ENCODE measurements around the gene MRPL16.

Gene MRPL16

DNA sequence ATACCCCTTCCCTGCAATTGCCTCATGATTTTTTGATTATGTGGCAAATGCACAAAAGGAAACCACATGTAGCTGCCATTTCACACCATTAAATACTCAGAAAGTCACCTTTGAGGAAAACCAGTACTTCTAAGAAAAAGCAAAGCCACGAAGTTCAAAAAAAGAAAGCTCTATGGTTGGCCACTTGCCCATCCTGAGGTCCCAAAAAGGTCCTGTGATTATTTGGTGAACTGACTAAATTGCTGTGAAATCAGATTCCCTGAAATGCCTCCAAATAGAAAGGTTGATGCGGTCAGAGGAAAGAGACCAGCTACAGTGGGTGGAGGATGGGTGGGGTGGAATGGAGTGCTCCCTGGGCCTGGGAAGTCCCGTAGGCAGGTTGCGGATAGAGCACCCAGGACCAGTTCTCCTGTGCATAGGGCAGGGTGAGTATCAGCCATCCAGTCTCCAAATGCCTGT lies 26.9 kb downstream of the MRPL16 start:
- H3K4me3 ChIP-seq (ENCODE audit: low read length) = no peak overlapping the region
- TF ChIP-seq, protein P1, sequence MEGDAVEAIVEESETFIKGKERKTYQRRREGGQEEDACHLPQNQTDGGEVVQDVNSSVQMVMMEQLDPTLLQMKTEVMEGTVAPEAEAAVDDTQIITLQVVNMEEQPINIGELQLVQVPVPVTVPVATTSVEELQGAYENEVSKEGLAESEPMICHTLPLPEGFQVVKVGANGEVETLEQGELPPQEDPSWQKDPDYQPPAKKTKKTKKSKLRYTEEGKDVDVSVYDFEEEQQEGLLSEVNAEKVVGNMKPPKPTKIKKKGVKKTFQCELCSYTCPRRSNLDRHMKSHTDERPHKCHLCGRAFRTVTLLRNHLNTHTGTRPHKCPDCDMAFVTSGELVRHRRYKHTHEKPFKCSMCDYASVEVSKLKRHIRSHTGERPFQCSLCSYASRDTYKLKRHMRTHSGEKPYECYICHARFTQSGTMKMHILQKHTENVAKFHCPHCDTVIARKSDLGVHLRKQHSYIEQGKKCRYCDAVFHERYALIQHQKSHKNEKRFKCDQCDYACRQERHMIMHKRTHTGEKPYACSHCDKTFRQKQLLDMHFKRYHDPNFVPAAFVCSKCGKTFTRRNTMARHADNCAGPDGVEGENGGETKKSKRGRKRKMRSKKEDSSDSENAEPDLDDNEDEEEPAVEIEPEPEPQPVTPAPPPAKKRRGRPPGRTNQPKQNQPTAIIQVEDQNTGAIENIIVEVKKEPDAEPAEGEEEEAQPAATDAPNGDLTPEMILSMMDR (conservative IDR thresholded peaks at IDR 0.05; ENCODE audit: low read length) = no peak
- DNase-seq (ENCODE audit: low read depth) = no peak

DNA sequence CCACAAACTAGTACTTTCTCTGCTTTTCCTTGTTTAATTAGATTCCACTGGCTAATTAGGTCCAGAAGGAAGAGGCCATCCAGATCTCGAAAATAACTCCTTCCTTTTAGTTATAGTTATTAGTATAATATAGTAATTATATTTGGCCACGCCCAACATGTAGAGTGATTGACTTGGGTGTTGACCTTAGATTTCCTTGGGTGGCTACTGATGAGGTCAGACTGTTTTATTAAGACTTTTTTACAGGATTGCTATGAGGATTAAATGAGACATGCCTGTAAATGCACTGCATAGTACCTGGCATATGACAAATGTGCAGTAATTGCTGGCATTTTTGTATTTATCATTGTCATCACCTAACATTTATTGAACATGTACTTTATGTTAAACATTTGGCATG lies 28.5 kb downstream of the MRPL16 start:
- DNase-seq (ENCODE audit: low read depth) = no peak
- TF ChIP-seq, protein P1 (conservative IDR thresholded peaks at IDR 0.05; ENCODE audit: low read length) = no peak
- no peak overlapping the region for H3K4me3 ChIP-seq (ENCODE audit: low read length)

DNA sequence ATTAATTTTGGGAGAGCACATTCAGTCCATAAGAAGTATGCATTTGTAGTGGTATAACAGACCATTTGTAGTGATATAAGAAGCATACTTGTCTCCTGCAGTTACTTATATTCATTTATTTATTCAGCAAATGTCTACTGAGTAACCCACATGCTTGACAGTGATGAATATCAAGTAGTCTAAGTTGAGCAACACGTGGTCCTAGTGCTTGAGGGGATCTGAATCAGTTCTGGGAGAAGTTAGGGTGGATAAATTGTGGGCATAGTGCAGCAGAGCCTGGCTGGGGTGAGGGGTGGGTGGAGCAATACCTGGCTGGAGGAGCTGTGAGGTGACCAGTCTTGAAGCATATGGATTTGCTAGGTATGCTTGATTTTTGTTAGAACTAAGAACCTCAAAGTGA lies 31.1 kb downstream of the MRPL16 start:
- no peak overlapping the region for H3K4me3 ChIP-seq (ENCODE audit: low read length)
- TF ChIP-seq, protein P1 (conservative IDR thresholded peaks at IDR 0.05; ENCODE audit: low read length) = no peak
- DNase-seq (ENCODE audit: low read depth) = no peak

DNA sequence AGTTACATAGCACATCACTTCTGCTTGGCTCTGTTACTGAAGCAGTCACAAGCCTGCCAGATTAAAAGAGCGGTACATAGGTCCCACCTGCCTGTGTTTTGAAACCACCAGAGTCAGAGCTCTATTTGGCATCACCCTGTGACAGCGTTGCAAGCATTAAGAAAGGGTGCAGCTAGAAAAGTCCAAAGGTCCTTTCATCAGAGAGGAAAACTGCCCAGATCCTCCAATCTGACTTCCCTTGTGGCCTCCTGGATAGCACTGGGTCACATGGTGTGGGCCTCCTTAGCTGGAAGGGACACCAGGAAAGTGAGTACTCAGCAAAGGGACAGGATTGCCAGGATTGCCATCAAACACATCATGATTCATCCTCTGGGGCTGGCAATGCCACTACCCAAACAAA lies 32.5 kb downstream of the MRPL16 start:
- DNase-seq (ENCODE audit: low read depth) = no peak
- no peak overlapping the region for H3K4me3 ChIP-seq (ENCODE audit: low read length)
- TF ChIP-seq, protein P1 (conservative IDR thresholded peaks at IDR 0.05; ENCODE audit: low read length) = no peak

DNA sequence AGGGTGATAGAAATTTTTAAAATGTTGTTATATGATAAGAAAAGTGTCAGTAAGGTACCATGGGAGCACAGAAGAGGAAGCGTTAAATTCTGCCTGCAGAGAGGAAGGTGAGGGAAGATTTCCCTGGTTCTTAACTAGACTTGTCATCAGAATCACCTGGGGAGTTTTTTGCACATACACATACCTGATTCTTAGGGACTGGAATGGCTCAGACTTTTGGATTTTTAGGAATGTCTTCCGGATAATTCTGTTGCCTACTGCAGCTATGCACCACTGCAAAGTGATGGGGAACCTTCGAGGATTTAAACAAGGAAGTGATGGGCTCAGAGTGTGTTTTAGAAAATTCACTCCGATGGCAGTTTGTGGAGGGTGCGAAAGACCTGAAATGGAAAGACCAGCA lies 33.5 kb downstream of the MRPL16 start:
- no peak overlapping the region for H3K4me3 ChIP-seq (ENCODE audit: low read length)
- TF ChIP-seq, protein P1 (conservative IDR thresholded peaks at IDR 0.05; ENCODE audit: low read length) = no peak
- no peak for DNase-seq (ENCODE audit: low read depth)

DNA sequence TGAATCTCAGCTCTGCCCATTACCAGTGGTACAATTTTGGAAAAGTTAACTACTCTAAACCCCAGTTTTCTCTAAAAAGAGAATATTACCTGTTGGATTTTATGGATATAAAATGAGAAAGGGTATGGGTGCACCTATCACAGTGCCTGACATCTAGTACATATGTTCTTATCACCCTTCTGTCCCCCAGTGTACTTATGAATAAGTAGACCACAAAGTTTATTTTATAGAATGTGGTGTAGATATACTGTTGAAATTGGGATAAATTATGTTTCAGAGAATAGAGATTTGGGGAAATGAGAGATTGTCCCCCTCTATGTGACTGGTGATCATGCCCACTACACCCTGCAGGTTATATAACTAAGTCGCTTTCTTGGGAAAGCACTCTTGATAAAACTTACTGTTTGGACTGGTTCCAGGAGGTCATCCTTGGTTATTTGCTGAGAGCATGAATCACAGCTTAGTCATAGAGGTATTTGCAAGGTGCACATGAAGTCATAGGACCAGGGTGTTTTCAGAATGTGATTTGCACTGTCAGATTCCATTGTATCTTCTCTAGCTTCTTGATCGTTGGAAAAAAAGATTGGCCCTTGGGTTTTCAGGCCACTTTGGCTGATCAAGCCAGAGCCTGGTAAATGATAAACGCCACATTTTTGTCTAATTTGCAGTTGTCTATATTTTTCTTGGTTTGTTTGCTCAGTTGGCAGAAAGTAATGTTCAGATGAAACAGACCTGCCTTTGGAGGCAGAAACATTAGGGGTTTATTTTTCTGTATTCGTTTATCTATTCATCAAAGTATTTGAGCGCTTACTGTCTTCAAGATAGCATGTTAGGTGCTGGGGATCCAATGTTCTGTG lies 34.1 kb downstream of the MRPL16 start:
- DNase-seq (ENCODE audit: low read depth) = no peak
- TF ChIP-seq, protein P1 (conservative IDR thresholded peaks at IDR 0.05; ENCODE audit: low read length) = no peak
- no peak overlapping the region for H3K4me3 ChIP-seq (ENCODE audit: low read length)

DNA sequence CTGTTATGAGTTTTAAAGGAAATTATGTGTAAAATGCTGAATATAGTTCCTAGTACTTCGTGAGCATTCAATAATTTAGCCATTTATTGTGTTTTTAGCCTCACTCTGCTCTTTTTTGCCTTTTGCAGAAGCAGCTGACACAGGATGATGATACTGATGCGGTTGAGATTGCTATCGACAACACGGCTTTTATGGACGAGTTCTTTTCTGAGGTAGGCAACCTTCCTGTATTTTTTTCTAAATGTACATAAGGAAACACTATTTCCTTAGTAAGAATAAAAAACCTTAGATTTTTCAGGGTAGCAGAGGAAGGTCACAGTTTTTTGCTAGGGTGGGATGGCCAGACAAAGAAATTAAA lies 37.5 kb downstream of the MRPL16 start:
- TF ChIP-seq, protein P1 (conservative IDR thresholded peaks at IDR 0.05; ENCODE audit: low read length) = no peak

More for the DNA sequence above, 37.5 kb downstream of the MRPL16 start:
- no peak for DNase-seq (ENCODE audit: low read depth)
- H3K4me3 ChIP-seq (ENCODE audit: low read length) = no peak overlapping the region
